NCI-H1694 treated with DMSO at 0.1 percent for 48 hours (cell line): ENCODE measurements around the gene NFIB.

ENCODE experiments used
- DNase-seq: peaks from one replicate; lab custom pipeline; 2025; lab: John Stamatoyannopoulos, UW

NFIB gene

GRCh38 chr9:14104496-14104895, 209.4 kb downstream of the NFIB start:
- DNase-seq = no peak

GRCh38 chr9:14103115-14103514, 210.8 kb downstream of the NFIB start:
- DNase-seq = no peak

- DNase-seq = no peak
These were observed 214.2 kb downstream of the NFIB start for GRCh38 chr9:14099737-14100136.

- no peak for DNase-seq
These were observed 215.3 kb downstream of the NFIB start for GRCh38 chr9:14098486-14099180.

GRCh38 chr9:14097666-14098415, 216.1 kb downstream of the NFIB start:
- no peak for DNase-seq

GRCh38 chr9:14097215-14097614, 216.7 kb downstream of the NFIB start:
- no peak for DNase-seq

- no peak for DNase-seq
These were observed 217.6 kb downstream of the NFIB start for GRCh38 chr9:14096258-14096922.

GRCh38 chr9:14095277-14095676, 218.7 kb downstream of the NFIB start:
- no peak for DNase-seq

- DNase-seq = no peak
These were observed 219.4 kb downstream of the NFIB start for GRCh38 chr9:14094491-14094890.

GRCh38 chr9:14092344-14092743, 221.6 kb downstream of the NFIB start:
- no peak for DNase-seq

- no peak for DNase-seq
These were observed 224.7 kb downstream of the NFIB start for GRCh38 chr9:14089051-14089803.

GRCh38 chr9:14087576-14087975, 226.4 kb downstream of the NFIB start:
- no peak for DNase-seq

GRCh38 chr9:14086495-14086894, 227.4 kb downstream of the NFIB start:
- DNase-seq = no peak

- DNase-seq = no peak
These were observed 228.1 kb downstream of the NFIB start for GRCh38 chr9:14085810-14086209.

- no peak for DNase-seq
These were observed 229.1 kb downstream of the NFIB start for GRCh38 chr9:14084867-14085266.

GRCh38 chr9:14083366-14083765, 230.6 kb downstream of the NFIB start:
- no peak for DNase-seq

- DNase-seq = no peak
These were observed 231.2 kb downstream of the NFIB start for GRCh38 chr9:14082732-14083131.

- no peak for DNase-seq
These were observed 232.2 kb downstream of the NFIB start for GRCh38 chr9:14081745-14082144.

- no peak for DNase-seq
These were observed 232.9 kb downstream of the NFIB start for GRCh38 chr9:14080959-14081542.

- no peak for DNase-seq
These were observed 234.5 kb downstream of the NFIB start for GRCh38 chr9:14079440-14079839.

GRCh38 chr9:14077672-14078071, 236.3 kb downstream of the NFIB start:
- DNase-seq = no peak

GRCh38 chr9:14075218-14075617, 238.7 kb downstream of the NFIB start:
- DNase-seq = no peak
